H1 (cell line): ENCODE results near the gene RGCC. TPM values are rescaled to one million over a fixed set of nuclear protein-coding genes. Genes with fewer than 3 reads are reported as not detected.

Source experiments
- CTCF ChIA-PET: fragments of 300-600 bp; sonication (Branson Sonifier 250); formaldehyde crosslinking; loops from one replicate; lab custom pipeline; 2021; ENCODE audit not compliant: partially characterized antibody; lab: Charles Lee
- POLR2A ChIA-PET: fragments of 300-600 bp; sonication (Branson Sonifier 250); formaldehyde crosslinking; loops from one replicate; lab custom pipeline; 2021; ENCODE audit warnings: inconsistent platforms; ENCODE audit not compliant: partially characterized antibody; lab: Charles Lee
- DNase-seq, 2 experiments: peaks; one replicate each; pipeline versions ENCODE4 v3.0.0 to v3.0.0-alpha.2; 2010 to 2022; ENCODE audit warnings: low spot score in 2 of 2, low read depth in 1 of 2, mixed read lengths in 1 of 2
- FAIRE-seq: peaks from 2 replicates; lab custom pipeline; 2011; peaks lifted over from hg19 to GRCh38; lab: Jason Lieb, UNC
- H2AFZ ChIP-seq: 2 replicates; pipeline ENCODE4 v1.8.1; 2012; ENCODE audit warnings: low read length, inconsistent platforms
- H2AK5ac ChIP-seq: 2 replicates; pipeline ENCODE4 v1.6.1; 2013; ENCODE audit warnings: low read depth, low read length
- H2BK120ac ChIP-seq: replicated peaks from 2 replicates; pipeline ENCODE3; 2013; ENCODE audit warnings: low read depth, low read length, inconsistent platforms
- H2BK12ac ChIP-seq: 2 replicates; pipeline ENCODE4 v1.6.1; 2013; ENCODE audit warnings: low read depth, low read length
- H2BK15ac ChIP-seq: 2 replicates; pipeline ENCODE4 v1.6.1; 2013; ENCODE audit warnings: low read length
- H2BK20ac ChIP-seq: 2 replicates; pipeline ENCODE4 v1.6.1; 2013; ENCODE audit warnings: low read length
- H2BK5ac ChIP-seq: 2 replicates; pipeline ENCODE4 v1.6.1; 2013; ENCODE audit warnings: low read depth, low read length
- H3K14ac ChIP-seq: 2 replicates; pipeline ENCODE4 v1.6.1; 2013; ENCODE audit warnings: inconsistent platforms; ENCODE audit not compliant: insufficient read length
- H3K18ac ChIP-seq: 2 replicates; pipeline ENCODE4 v1.6.1; 2013; ENCODE audit warnings: low read length; ENCODE audit errors: extremely low read depth
- H3K23ac ChIP-seq: 2 replicates; pipeline ENCODE4 v1.6.1; 2013; ENCODE audit warnings: inconsistent platforms; ENCODE audit not compliant: insufficient read length
- H3K23me2 ChIP-seq: 2 replicates; pipeline ENCODE4 v1.6.1; 2013; ENCODE audit warnings: low read depth, low read length
- H3K27ac ChIP-seq: 2 replicates; pipeline ENCODE4 v1.6.1; 2011; ENCODE audit warnings: low read depth, low read length, inconsistent platforms
- H3K27me3 ChIP-seq, 4 experiments: replicated peaks in 1 of 4; 1 replicate in 1 of 4; 2 replicates in 3 of 4; pipeline versions ENCODE4 v1.6.1 to v1.8.1; 2011 to 2013; ENCODE audit warnings: low read length in 3 of 4, mild to moderate bottlenecking in 3 of 4, inconsistent platforms in 2 of 4, mixed read lengths in 2 of 4, moderate library complexity in 1 of 4; ENCODE audit not compliant: control insufficient read depth in 3 of 4, insufficient read depth in 3 of 4; ENCODE audit errors: extremely low read depth in 1 of 4
- H3K36me3 ChIP-seq, 4 experiments: 2 replicates each; pipeline versions ENCODE4 v1.6.1 to v1.8.1; 2011 to 2013; ENCODE audit warnings: mild to moderate bottlenecking in 4 of 4, low read length in 3 of 4, moderate library complexity in 2 of 4, control low read depth in 1 of 4, inconsistent platforms in 1 of 4; ENCODE audit not compliant: insufficient read depth in 4 of 4, control insufficient read depth in 2 of 4
- H3K4ac ChIP-seq: replicated peaks from 2 replicates; pipeline ENCODE3; 2013; ENCODE audit warnings: low read length, low read depth, mixed read lengths, inconsistent platforms; ENCODE audit not compliant: insufficient read length
- H3K4me1 ChIP-seq, 4 experiments: replicated peaks in 1 of 4; 1 replicate in 1 of 4; 2 replicates in 3 of 4; pipeline versions ENCODE4 v1.6.1 to v1.8.1; 2011 to 2013; ENCODE audit warnings: low read length in 3 of 4, inconsistent platforms in 2 of 4, mixed read lengths in 1 of 4; ENCODE audit not compliant: insufficient read depth in 4 of 4, control insufficient read depth in 3 of 4
- H3K4me2 ChIP-seq, 2 experiments: 2 replicates each; pipeline versions ENCODE4 v1.6.1 to v1.8.1; 2011 to 2013; ENCODE audit warnings: low read depth in 2 of 2, low read length in 2 of 2, control low read depth in 1 of 2, inconsistent platforms in 1 of 2, mild to moderate bottlenecking in 1 of 2; ENCODE audit not compliant: insufficient read depth in 1 of 2
- H3K4me3 ChIP-seq, 4 experiments: fragments of 200-600, 300-600 bp in 1 of 4; sonication (generic), shearing (Covaris generic), sonication (Bioruptor Twin) in 1 of 4; 2 replicates each; pipeline versions ENCODE4 v1.5.1 to v1.8.1; 2011 to 2016; ENCODE audit warnings: low read length in 4 of 4, low read depth in 3 of 4, control low read depth in 2 of 4, inconsistent platforms in 2 of 4, mild to moderate bottlenecking in 2 of 4, mixed read lengths in 1 of 4, moderate library complexity in 1 of 4; ENCODE audit not compliant: insufficient read depth in 2 of 4; ENCODE audit errors: extremely low read depth in 1 of 4
- H3K56ac ChIP-seq: replicated peaks from 2 replicates; pipeline ENCODE3; 2013; ENCODE audit warnings: low read depth, mild to moderate bottlenecking, mixed read lengths, low read length, inconsistent platforms; ENCODE audit not compliant: insufficient read length
- H3K79me1 ChIP-seq: 2 replicates; pipeline ENCODE4 v1.6.1; 2013; ENCODE audit warnings: low read depth, low read length, control low read depth
- H3K79me2 ChIP-seq, 2 experiments: 2 replicates each; pipeline versions ENCODE4 v1.6.1 to v1.8.1; 2012 to 2013; ENCODE audit warnings: low read length in 2 of 2, mild to moderate bottlenecking in 2 of 2, inconsistent platforms in 1 of 2; ENCODE audit not compliant: insufficient read depth in 2 of 2, control insufficient read depth in 1 of 2
- H3K9ac ChIP-seq, 4 experiments: replicated peaks in 1 of 4; 1 replicate in 1 of 4; 2 replicates in 3 of 4; pipeline versions ENCODE4 v1.6.1 to v1.8.1; 2011 to 2013; ENCODE audit warnings: low read depth in 3 of 4, low read length in 3 of 4, control low read depth in 2 of 4, mild to moderate bottlenecking in 2 of 4, moderate library complexity in 2 of 4, inconsistent platforms in 1 of 4; ENCODE audit errors: extremely low read depth in 1 of 4
- H3K9me3 ChIP-seq, 2 experiments: 2 replicates each; pipeline versions ENCODE4 v1.6.1 to v1.8.1; 2012 to 2013; ENCODE audit warnings: mild to moderate bottlenecking in 2 of 2, moderate library complexity in 2 of 2, control low read depth in 1 of 2, inconsistent platforms in 1 of 2, low read depth in 1 of 2, low read length in 1 of 2, mixed read lengths in 1 of 2; ENCODE audit not compliant: insufficient read depth in 2 of 2
- H4K20me1 ChIP-seq, 2 experiments: replicated peaks in 1 of 2; 2 replicates each; pipeline versions ENCODE3 to v1.8.1; 2011 to 2013; ENCODE audit warnings: inconsistent platforms in 2 of 2, low read length in 2 of 2, mild to moderate bottlenecking in 1 of 2; ENCODE audit not compliant: insufficient read depth in 2 of 2, control insufficient read depth in 1 of 2
- H4K5ac ChIP-seq: 2 replicates; pipeline ENCODE4 v1.6.1; 2013; ENCODE audit warnings: low read length, low read depth, mixed read lengths, inconsistent platforms; ENCODE audit not compliant: insufficient read length
- H4K8ac ChIP-seq: 2 replicates; pipeline ENCODE4 v1.8.0; 2013; ENCODE audit warnings: mild to moderate bottlenecking, moderate library complexity, low read length, inconsistent platforms; ENCODE audit not compliant: insufficient read depth; ENCODE audit errors: extremely low read depth
- H4K91ac ChIP-seq: replicated peaks from 2 replicates; pipeline ENCODE3; 2013; ENCODE audit warnings: low read length, mixed read lengths, inconsistent platforms; ENCODE audit not compliant: insufficient read length
- ASH2L ChIP-seq: fragments of 200-600, 300-600 bp; sonication (generic); IDR thresholded peaks from one replicate; pipeline ENCODE4 v1.7.1; 2017; ENCODE audit warnings: low read length
- CHD2 ChIP-seq: IDR thresholded peaks from 2 replicates; pipeline ENCODE4 v1.6.1; 2012; ENCODE audit warnings: low read length, improper control_type of control experiment
- FOSL1 ChIP-seq: IDR thresholded peaks from 2 replicates; pipeline ENCODE4 v1.6.1; 2011; ENCODE audit warnings: mild to moderate bottlenecking, low read depth, low read length, moderate library complexity; ENCODE audit not compliant: insufficient read depth
- HDAC6 ChIP-seq: IDR thresholded peaks from one replicate; pipeline ENCODE4 v1.7.1; 2012; ENCODE audit warnings: low read depth, mild to moderate bottlenecking, inconsistent platforms, low read length, moderate library complexity
- JUN ChIP-seq: IDR thresholded peaks from 2 replicates; pipeline ENCODE4 v1.6.1; 2011; ENCODE audit warnings: low read depth, mild to moderate bottlenecking, improper control_type of control experiment, low read length
- KDM4A ChIP-seq: IDR thresholded peaks from one replicate; pipeline ENCODE4 v1.7.1; 2012; ENCODE audit warnings: low read depth, mild to moderate bottlenecking, moderate library complexity, low read length, inconsistent platforms; ENCODE audit not compliant: severe bottlenecking
- POU5F1 ChIP-seq: IDR thresholded peaks from 2 replicates; pipeline ENCODE4 v1.6.1; 2011; ENCODE audit warnings: low read depth, mild to moderate bottlenecking, low read length, moderate library complexity
- SIX5 ChIP-seq: IDR thresholded peaks from 2 replicates; pipeline ENCODE4 v1.6.1; 2011; ENCODE audit warnings: mild to moderate bottlenecking, low read depth, low read length
- TEAD4 ChIP-seq: IDR thresholded peaks from 2 replicates; pipeline ENCODE4 v1.6.1; 2012; ENCODE audit warnings: low read depth, low read length, inconsistent platforms, mixed read lengths
- WGBS, 2 experiments: shearing (Covaris generic) in 1 of 2; methylation state at CpG; one replicate each; pipeline versions ENCODE4 v1.1.6 to v1.1.7; 2013 to 2015; ENCODE audit warnings: low lambda C conversion rate in 2 of 2, mixed read lengths in 2 of 2, inconsistent platforms in 1 of 2, low coverage in 1 of 2, missing lambda C conversion rate in 1 of 2; ENCODE audit not compliant: insufficient replicate concordance in 2 of 2, insufficient coverage in 1 of 2, insufficient read length in 1 of 2; ENCODE audit errors: extremely low coverage in 1 of 2, missing lambda C conversion rate in 1 of 2; 5-methylcytosine and 5-hydroxymethylcytosine counted together
- polyA plus RNA-seq, 7 experiments: library from polyadenylated mRNA; depleted of rRNA in 3 of 7; stranded (reverse) in 5 of 7; unstranded in 2 of 7; fragments of >200 nt in 5 of 7; fragments of 200-250 nt in 2 of 7; gene quantifications; 1 replicate in 5 of 7; 2 replicates in 1 of 7; 4 replicates in 1 of 7; pipeline versions ENCODE4 v1.2.1 to v1.2.3, GENCODE V29; 2011 to 2013; ENCODE audit warnings: missing spikeins in 2 of 7, mixed read lengths in 2 of 7
- total RNA-seq: library from RNA; stranded (reverse); fragmentation: NEBNext Ultra II Directional; extraction: Animal tissue kit (Norgen Biotek cat#: 25700); gene quantifications from 2 replicates; pipeline ENCODE4 v1.2.1, GENCODE V29; 2021

The RGCC gene
- total and polyA plus RNA-seq, 2 of the 8 experiments (the other 6 are each of a cell fraction or from before 2014, with no cell fraction given) = 0.41 TPM; not detected in 1

DNA sequence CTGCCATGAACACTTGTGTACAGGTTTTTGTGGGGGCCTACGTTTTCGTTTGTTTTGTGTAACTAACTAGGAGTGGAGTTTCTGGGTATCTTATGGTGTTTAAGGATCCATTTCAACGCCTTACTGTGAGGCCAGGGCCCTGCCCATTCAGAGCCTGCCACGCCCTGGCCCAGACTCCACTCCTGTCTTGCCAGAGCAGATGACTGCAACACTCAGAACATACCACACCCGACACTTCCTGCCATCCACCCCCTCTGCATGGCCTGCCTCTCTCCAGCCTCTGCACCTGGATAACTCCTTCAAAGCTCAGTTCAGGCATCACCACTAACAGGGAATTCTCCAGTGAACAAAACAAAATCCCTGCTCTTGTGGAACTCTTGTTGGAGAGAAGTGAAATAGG, 43.2 kb downstream of the RGCC start:
- Histone ChIP-seq H3K23ac (no peak overlapping the region), H2BK15ac (no peak overlapping the region), H3K27ac (no peak overlapping the region), H4K5ac (no peak overlapping the region), H2BK120ac (no peak overlapping the region), H3K4me1 (no peaks in the 10 kb centered on the region), H3K79me1 (no peaks in the 10 kb centered on the region), H2BK20ac (no peak overlapping the region), H3K18ac (no peak overlapping the region), H3K9ac (no peak overlapping the region), H3K4me2 (no peak overlapping the region), H3K56ac (no peak overlapping the region), H3K14ac (no peak overlapping the region), H3K23me2 (no peaks in the 10 kb centered on the region; the same call in 1 of the 2 replicates), H3K79me2 (no peaks in the 10 kb centered on the region), H3K36me3 (no peaks in the 10 kb centered on the region), H4K91ac (no peak overlapping the region), H4K20me1 (no peaks in the 10 kb centered on the region), H2BK12ac (no peak overlapping the region), H4K8ac (no peak overlapping the region), H3K4me3 (no peak overlapping the region), H2AFZ (no peak overlapping the region), H3K4ac (no peak overlapping the region), H2AK5ac (no peak overlapping the region), H3K9me3 (peaks cover 2% of the 10 kb centered on the region in 2 experiments; a peak in 1 of 4 replicates), H3K27me3 (no peaks in the 10 kb centered on the region; a peak in 1 of 7 replicates), H2BK5ac (no peak overlapping the region)
- WGBS, 2 experiments = 80% methylated on average over 5 of the region's 5 CpGs; no CpG with 5 or more reads in 1 of the 2 experiments
- CTCF ChIA-PET = interaction anchor here (1.0 kb wide), 1 partner anchor 818 kb away, joined by 3 read pairs; no protein-coding TSS in a partner anchor
- POLR2A ChIA-PET = no interaction called here
- DNase-seq = no peak
- TF ChIP-seq CHD2 = no peak
- TF ChIP-seq KDM4A = no peak
- no peak for TF ChIP-seq HDAC6
- no peak for TF ChIP-seq POU5F1
- TF ChIP-seq FOSL1 = no peak
- no peak for TF ChIP-seq TEAD4
- no peak for TF ChIP-seq ASH2L
- no peak for TF ChIP-seq SIX5
- no peak for TF ChIP-seq JUN
- no peak for FAIRE-seq
